HepG2 (cell line): ENCODE results near the gene RTN4RL2. TPM values are rescaled to one million over a fixed set of nuclear protein-coding genes. Genes with fewer than 3 reads are reported as not detected.
A peak's percentile ranks its signal among the peaks of the same experiment; 100 is the strongest.

Experiments used
- ARID4A ChIP-seq: sonication (generic); formaldehyde crosslinking; IDR thresholded peaks from 2 replicates; pipeline ENCODE4 v1.5.0; 2020; ENCODE audit warnings: mild to moderate bottlenecking, missing genetic modification reagents, borderline replicate concordance
- ATF7 ChIP-seq, 2 experiments: fragments of 450-650 bp in 1 of 2; sonication (generic) in 1 of 2; formaldehyde crosslinking in 1 of 2; IDR thresholded peaks; 2 replicates each; pipeline versions ENCODE4 v1.4.0 to v1.6.1; 2016 to 2020; ENCODE audit warnings: antibody characterized with exemption in 1 of 2, mild to moderate bottlenecking in 1 of 2, missing genetic modification reagents in 1 of 2
- GATA4 ChIP-seq: sonication (generic); IDR thresholded peaks from 2 replicates; pipeline ENCODE4 v1.6.1; 2016; ENCODE audit warnings: antibody characterized with exemption, low read depth, borderline replicate concordance
- MAZ ChIP-seq, 2 experiments: sonication (generic) in 1 of 2; formaldehyde crosslinking in 1 of 2; IDR thresholded peaks; 2 replicates each; pipeline versions ENCODE4 v1.5.0 to v1.6.1; 2012 to 2020; ENCODE audit warnings: low read depth in 2 of 2, mild to moderate bottlenecking in 2 of 2, borderline replicate concordance in 1 of 2, improper control_type of control experiment in 1 of 2, low read length in 1 of 2, missing genetic modification reagents in 1 of 2, moderate library complexity in 1 of 2
- MIXL1 ChIP-seq: IDR thresholded peaks from 2 replicates; pipeline ENCODE4 v1.6.1; 2016
- MXI1 ChIP-seq: IDR thresholded peaks from 3 replicates; pipeline ENCODE4 v1.6.1; 2012; ENCODE audit warnings: low read depth, low read length, inconsistent platforms, borderline replicate concordance
- PAXIP1 ChIP-seq: sonication (generic); formaldehyde crosslinking; conservative IDR thresholded peaks from 2 replicates; pipeline ENCODE4 v1.4.0; 2020; ENCODE audit warnings: mild to moderate bottlenecking, missing genetic modification reagents, moderate library complexity
- STAT5B ChIP-seq: sonication (generic); formaldehyde crosslinking; IDR thresholded peaks from 2 replicates; pipeline ENCODE4 v1.4.0; 2020; ENCODE audit warnings: missing genetic modification reagents
- ZNF563 ChIP-seq: sonication (generic); formaldehyde crosslinking; IDR thresholded peaks from 2 replicates; pipeline ENCODE4 v1.8.0; 2022; ENCODE audit warnings: mild to moderate bottlenecking, moderate library complexity, missing genetic modification reagents
- ZNF598 ChIP-seq: sonication (generic); formaldehyde crosslinking; IDR thresholded peaks from 2 replicates; pipeline ENCODE4 v1.5.1; 2020; ENCODE audit warnings: mild to moderate bottlenecking, missing genetic modification reagents, borderline replicate concordance
- polyA plus RNA-seq, 8 experiments: library from polyadenylated mRNA; depleted of rRNA in 3 of 8; stranded (reverse) in 7 of 8; unstranded in 1 of 8; fragments of >200 nt; fragmentation: Illumina TruSeq in 4 of 8; extraction: Trizol in 4 of 8; gene quantifications; 2 replicates each; pipeline versions ENCODE4 v1.2.1 to v1.2.3, GENCODE V29; 2011 to 2016; ENCODE audit warnings: low read depth in 4 of 8, missing spikeins in 1 of 8, mixed read lengths in 1 of 8; ENCODE audit not compliant: insufficient read depth in 1 of 8
- total RNA-seq, 5 experiments: library from RNA; depleted of rRNA; stranded (reverse); fragments of >200 nt; fragmentation: Illumina TruSeq; extraction: Trizol; gene quantifications; 2 replicates each; pipeline ENCODE4 v1.2.3, GENCODE V29; 2016; ENCODE audit warnings: low read depth in 1 of 5
- TF ChIP-seq, protein P1 (sequence below): sonication (generic); formaldehyde crosslinking; IDR thresholded peaks from 2 replicates; pipeline ENCODE4 v1.9.0; 2022; ENCODE audit warnings: low read depth, missing genetic modification reagents
- TF ChIP-seq, protein P2 (sequence below): sonication (generic); formaldehyde crosslinking; IDR thresholded peaks from 2 replicates; pipeline ENCODE4 v1.5.1; 2020; ENCODE audit warnings: missing genetic modification reagents, mild to moderate bottlenecking, borderline replicate concordance
- TF ChIP-seq, protein P3 (sequence below): sonication (generic); formaldehyde crosslinking; IDR thresholded peaks from 2 replicates; pipeline ENCODE4 v1.4.0; 2020; ENCODE audit warnings: missing genetic modification reagents

RTN4RL2 gene
- total and polyA plus RNA-seq, 2 of the 13 experiments (the other 11 are each of a cell fraction or from before 2014, with no cell fraction given) = 1.3 to 4.3 TPM

- TF ChIP-seq MIXL1 (CRISPR knock-in tag) = peak; percentile 75
- TF ChIP-seq ARID4A (CRISPR knock-in tag) = peak; percentile 66; the same call in 1 of the 2 replicates
- TF ChIP-seq ZNF598 (CRISPR knock-in tag) = peak; percentile 32; the same call in 1 of the 2 replicates
- peak; percentile 40; the same call in 1 of the 2 replicates for TF ChIP-seq GATA4
- no peak for TF ChIP-seq ZNF563
- TF ChIP-seq, protein P1, sequence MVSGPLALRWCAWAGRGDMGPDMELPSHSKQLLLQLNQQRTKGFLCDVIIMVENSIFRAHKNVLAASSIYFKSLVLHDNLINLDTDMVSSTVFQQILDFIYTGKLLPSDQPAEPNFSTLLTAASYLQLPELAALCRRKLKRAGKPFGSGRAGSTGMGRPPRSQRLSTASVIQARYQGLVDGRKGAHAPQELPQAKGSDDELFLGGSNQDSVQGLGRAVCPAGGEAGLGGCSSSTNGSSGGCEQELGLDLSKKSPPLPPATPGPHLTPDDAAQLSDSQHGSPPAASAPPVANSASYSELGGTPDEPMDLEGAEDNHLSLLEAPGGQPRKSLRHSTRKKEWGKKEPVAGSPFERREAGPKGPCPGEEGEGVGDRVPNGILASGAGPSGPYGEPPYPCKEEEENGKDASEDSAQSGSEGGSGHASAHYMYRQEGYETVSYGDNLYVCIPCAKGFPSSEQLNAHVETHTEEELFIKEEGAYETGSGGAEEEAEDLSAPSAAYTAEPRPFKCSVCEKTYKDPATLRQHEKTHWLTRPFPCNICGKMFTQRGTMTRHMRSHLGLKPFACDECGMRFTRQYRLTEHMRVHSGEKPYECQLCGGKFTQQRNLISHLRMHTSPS (CRISPR knock-in tag) = peak; percentile 88; the same call in 1 of the 2 replicates
- peak; percentile 99 for TF ChIP-seq PAXIP1 (CRISPR knock-in tag)
- TF ChIP-seq MXI1 = peak; percentile 46; the same call in 1 of the 3 replicates
- no peak for TF ChIP-seq MAZ (IDR thresholded peaks at IDR 0.05; ENCODE audit: borderline replicate concordance, low read depth, low read length)
- peak; percentile 75; the same call in 1 of the 2 replicates for TF ChIP-seq MAZ (CRISPR knock-in tag; IDR thresholded peaks at IDR 0.05; ENCODE audit: low read depth)
- TF ChIP-seq STAT5B (CRISPR knock-in tag) = 0 out of 2 replicates have a peak, but pooled peaks have one; percentile 10
- no peak for TF ChIP-seq ATF7 (IDR thresholded peaks at IDR 0.05)
- TF ChIP-seq ATF7 (CRISPR knock-in tag; IDR thresholded peaks at IDR 0.05) = peak; percentile 29; the same call in 1 of the 2 replicates
- TF ChIP-seq, protein P2, sequence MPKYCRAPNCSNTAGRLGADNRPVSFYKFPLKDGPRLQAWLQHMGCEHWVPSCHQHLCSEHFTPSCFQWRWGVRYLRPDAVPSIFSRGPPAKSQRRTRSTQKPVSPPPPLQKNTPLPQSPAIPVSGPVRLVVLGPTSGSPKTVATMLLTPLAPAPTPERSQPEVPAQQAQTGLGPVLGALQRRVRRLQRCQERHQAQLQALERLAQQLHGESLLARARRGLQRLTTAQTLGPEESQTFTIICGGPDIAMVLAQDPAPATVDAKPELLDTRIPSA (CRISPR knock-in tag) = no peak
- TF ChIP-seq, protein P3, sequence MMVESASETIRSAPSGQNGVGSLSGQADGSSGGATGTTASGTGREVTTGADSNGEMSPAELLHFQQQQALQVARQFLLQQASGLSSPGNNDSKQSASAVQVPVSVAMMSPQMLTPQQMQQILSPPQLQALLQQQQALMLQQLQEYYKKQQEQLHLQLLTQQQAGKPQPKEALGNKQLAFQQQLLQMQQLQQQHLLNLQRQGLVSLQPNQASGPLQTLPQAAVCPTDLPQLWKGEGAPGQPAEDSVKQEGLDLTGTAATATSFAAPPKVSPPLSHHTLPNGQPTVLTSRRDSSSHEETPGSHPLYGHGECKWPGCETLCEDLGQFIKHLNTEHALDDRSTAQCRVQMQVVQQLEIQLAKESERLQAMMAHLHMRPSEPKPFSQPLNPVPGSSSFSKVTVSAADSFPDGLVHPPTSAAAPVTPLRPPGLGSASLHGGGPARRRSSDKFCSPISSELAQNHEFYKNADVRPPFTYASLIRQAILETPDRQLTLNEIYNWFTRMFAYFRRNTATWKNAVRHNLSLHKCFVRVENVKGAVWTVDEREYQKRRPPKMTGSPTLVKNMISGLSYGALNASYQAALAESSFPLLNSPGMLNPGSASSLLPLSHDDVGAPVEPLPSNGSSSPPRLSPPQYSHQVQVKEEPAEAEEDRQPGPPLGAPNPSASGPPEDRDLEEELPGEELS (CRISPR knock-in tag) = peak; percentile 91
Observed at GRCh38 chr11:57453543-57454177, 6.7 kb upstream of the RTN4RL2 start (continued).
